CD8-positive, alpha-beta memory T cell (primary cell): ENCODE measurements around the gene AP4M1. TPM values are rescaled to one million over a fixed set of nuclear protein-coding genes. Genes with fewer than 3 reads are reported as not detected.
A peak's percentile ranks its signal among the peaks of the same experiment; 100 is the strongest.

Experiments
- CTCF ChIA-PET: fragments of 350-600 bp; sonication (Branson Sonifier 250); formaldehyde crosslinking; loops from one replicate; lab custom pipeline; 2021; ENCODE audit warnings: antibody characterized with exemption; lab: Charles Lee
- POLR2A ChIA-PET: fragments of 350-600 bp; sonication (Branson Sonifier 250); formaldehyde crosslinking; loops from one replicate; lab custom pipeline; 2021; ENCODE audit warnings: antibody characterized with exemption; lab: Charles Lee
- DNase-seq, 5 donors: peaks; one replicate each; pipeline versions ENCODE4 v3.0.0 to v3.0.0-alpha.2; 2020 to 2022; ENCODE audit warnings: mixed read lengths in 1 of 5
- H3K27ac ChIP-seq: one replicate; pipeline ENCODE4 v1.7.0; 2013; ENCODE audit warnings: low read depth, mild to moderate bottlenecking, low read length, moderate library complexity
- H3K27me3 ChIP-seq: 2 replicates; pipeline ENCODE4 v1.7.0; 2013; ENCODE audit warnings: low read length, mild to moderate bottlenecking; ENCODE audit not compliant: insufficient read depth, poor library complexity, severe bottlenecking
- H3K36me3 ChIP-seq: 2 replicates; pipeline ENCODE4 v1.7.0; 2013; ENCODE audit warnings: mild to moderate bottlenecking, low read length, moderate library complexity; ENCODE audit not compliant: insufficient read depth
- H3K4me1 ChIP-seq: 2 replicates; pipeline ENCODE4 v1.7.0; 2013; ENCODE audit warnings: mild to moderate bottlenecking, low read length, moderate library complexity; ENCODE audit not compliant: insufficient read depth
- H3K4me3 ChIP-seq: 2 replicates; pipeline ENCODE4 v1.7.0; 2013; ENCODE audit warnings: mild to moderate bottlenecking, low read length
- H3K9me3 ChIP-seq: 2 replicates; pipeline ENCODE4 v1.7.0; 2013; ENCODE audit warnings: mild to moderate bottlenecking, low read length
- H3K27ac Mint-ChIP-seq, 8 donors: one replicate each; pipeline ENCODE4 v1.8.0; 2020 to 2021; ENCODE audit warnings: mixed read lengths in 8 of 8, mild to moderate bottlenecking in 6 of 8, inconsistent platforms in 3 of 8, moderate library complexity in 3 of 8
- H3K27me3 Mint-ChIP-seq, 2 donors: one replicate each; pipeline ENCODE4 v1.8.0; 2020 to 2021; ENCODE audit warnings: mixed read lengths in 2 of 2, mild to moderate bottlenecking in 1 of 2, moderate library complexity in 1 of 2
- H3K36me3 Mint-ChIP-seq, 3 donors: one replicate each; pipeline ENCODE4 v1.8.0; 2020 to 2021; ENCODE audit warnings: mixed read lengths in 3 of 3, inconsistent platforms in 1 of 3, mild to moderate bottlenecking in 1 of 3
- H3K4me1 Mint-ChIP-seq, 3 donors: one replicate each; pipeline ENCODE4 v1.8.0; 2020 to 2021; ENCODE audit warnings: mixed read lengths in 3 of 3, inconsistent platforms in 1 of 3, mild to moderate bottlenecking in 1 of 3
- H3K4me3 Mint-ChIP-seq, 7 donors: one replicate each; pipeline ENCODE4 v1.8.0; 2020 to 2021; ENCODE audit warnings: mixed read lengths in 7 of 7, mild to moderate bottlenecking in 6 of 7, moderate library complexity in 4 of 7, inconsistent platforms in 2 of 7
- H3K9me3 Mint-ChIP-seq, 5 donors: one replicate each; pipeline ENCODE4 v1.8.0; 2020 to 2022; ENCODE audit warnings: mixed read lengths in 5 of 5, mild to moderate bottlenecking in 3 of 5, moderate library complexity in 2 of 5, inconsistent platforms in 1 of 5
- polyA plus RNA-seq: library from polyadenylated mRNA; unstranded; fragments of 300-500 nt; fragmentation: Illumina TruSeq; gene quantifications from one replicate; pipeline ENCODE4 v1.2.3, GENCODE V29; 2021
- total RNA-seq, 2 experiments: library from RNA; stranded (reverse); gene quantifications; one replicate each; pipeline ENCODE4 v1.2.3, GENCODE V29; 2021

Gene AP4M1
- total and polyA plus RNA-seq, 3 experiments from 2014 or later, result 5.2 to 17.3 (median 13.8) TPM

DNA sequence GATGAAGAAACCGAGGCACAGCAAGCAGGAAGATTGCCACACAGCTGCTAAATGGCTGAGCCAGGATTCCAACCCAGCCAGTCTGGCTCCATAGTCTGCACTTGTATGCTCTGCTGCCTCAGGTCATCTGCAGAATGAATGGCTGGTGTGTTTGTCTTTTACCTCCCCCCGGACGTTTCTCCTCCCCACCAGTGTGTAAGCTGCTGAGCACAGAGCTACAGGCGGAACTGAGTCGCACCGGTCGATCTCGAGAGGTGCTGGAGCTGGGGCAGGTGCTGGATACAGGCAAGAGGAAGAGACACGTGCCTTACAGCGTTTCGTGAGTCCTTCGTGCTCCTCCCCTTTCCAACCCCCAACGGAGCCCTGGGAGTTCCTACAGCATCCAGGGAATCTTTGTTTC is 20.6 kb downstream of the AP4M1 start:
- no peaks in the 10 kb centered on the region for H3K9me3 ChIP-seq
- no peak for DNase-seq
- H3K27ac Mint-ChIP-seq, result peak overlapping the region in 2 of 8 donors; percentile 63 to 72
- POLR2A ChIA-PET, result interaction anchor here (0.6 kb wide), 1 partner anchor 21 kb away, joined by 3 read pairs; no protein-coding TSS in a partner anchor
- H3K4me1 ChIP-seq, result peaks cover 28% of the 10 kb centered on the region
- peaks cover 0 to 48% (median 3%) of the 10 kb centered on the region in 3 donors for H3K36me3 Mint-ChIP-seq
- peak overlapping the region in 1 of 7 donors; percentile 70 for H3K4me3 Mint-ChIP-seq
- H3K9me3 Mint-ChIP-seq, result no peaks in the 10 kb centered on the region
- CTCF ChIA-PET, result interaction anchor here (0.8 to 1.2 kb wide), 2 partner anchors 9 to 19 kb away, joined by 3 read pairs; no protein-coding TSS in a partner anchor
- no peaks in the 10 kb centered on the region for H3K27me3 ChIP-seq
- H3K36me3 ChIP-seq, result no peaks in the 10 kb centered on the region
- no peak overlapping the region for H3K4me3 ChIP-seq
- peaks cover 41 to 60% (median 47%) of the 10 kb centered on the region in 3 donors for H3K4me1 Mint-ChIP-seq
- peaks cover 0 to 2% of the 10 kb centered on the region in 2 donors for H3K27me3 Mint-ChIP-seq
- H3K27ac ChIP-seq, result no peak overlapping the region

GRCh38 chr7:100122568-100122967 is 21.1 kb downstream of the AP4M1 start:
- Mint-ChIP-seq H3K36me3 (peaks cover 0 to 49% (median 3%) of the 10 kb centered on the region in 3 donors), H3K4me1 (peaks cover 42 to 62% (median 47%) of the 10 kb centered on the region in 3 donors), H3K4me3 (peak overlapping the region in 1 of 7 donors; percentile 70), H3K27me3 (peaks cover 0 to 2% of the 10 kb centered on the region in 2 donors), H3K9me3 (no peaks in the 10 kb centered on the region), H3K27ac (peak overlapping the region in 3 of 8 donors; percentile 36 to 93 (median 72))
- Histone ChIP-seq H3K9me3 (no peaks in the 10 kb centered on the region), H3K4me3 (no peak overlapping the region), H3K36me3 (no peaks in the 10 kb centered on the region), H3K27ac (no peak overlapping the region), H3K4me1 (peaks cover 28% of the 10 kb centered on the region), H3K27me3 (no peaks in the 10 kb centered on the region)
- ChIA-PET POLR2A (no interaction called here), CTCF (interaction anchor here (0.8 to 1.3 kb wide), 4 partner anchors 8 to 285 kb away, joined by 3 to 4 read pairs (median 3); no protein-coding TSS in a partner anchor)
- DNase-seq, result no peak

GRCh38 chr7:100124301-100125230 is 23.1 kb downstream of the AP4M1 start:
- H3K9me3 ChIP-seq, result no peaks in the 10 kb centered on the region
- H3K27ac ChIP-seq, result peak overlapping the region; percentile 57
- H3K27me3 ChIP-seq, result no peaks in the 10 kb centered on the region
- no peak overlapping the region for H3K4me3 ChIP-seq
- no peaks in the 10 kb centered on the region for H3K9me3 Mint-ChIP-seq
- H3K27ac Mint-ChIP-seq, result peak overlapping the region in 7 of 8 donors; percentile 29 to 97 (median 69)
- peak overlapping the region; percentile 11 to 99 (median 94) for H3K4me3 Mint-ChIP-seq
- no peak for DNase-seq
- POLR2A ChIA-PET, result interaction anchor here (1.0 to 4.7 kb wide), 4 partner anchors 23 to 47 kb away, joined by 3 to 50 read pairs (median 3); partner anchors contain the start of genes AP4M1 and MCM7
- H3K36me3 Mint-ChIP-seq, result peaks cover 0 to 42% (median 3%) of the 10 kb centered on the region in 3 donors
- H3K4me1 Mint-ChIP-seq, result peaks cover 35 to 58% (median 42%) of the 10 kb centered on the region in 3 donors
- peaks cover 30% of the 10 kb centered on the region for H3K4me1 ChIP-seq
- H3K36me3 ChIP-seq, result no peaks in the 10 kb centered on the region
- peaks cover 0 to 2% of the 10 kb centered on the region in 2 donors for H3K27me3 Mint-ChIP-seq
- CTCF ChIA-PET, result interaction anchor here (0.9 to 2.9 kb wide), 4 partner anchors 8 to 66 kb away, joined by 3 to 17 read pairs (median 4); partner anchors contain the start of genes AP4M1, LAMTOR4 and MCM7

- ChIA-PET POLR2A (interaction anchor here (0.7 to 4.7 kb wide), 6 partner anchors 15 to 302 kb away, joined by 3 to 50 read pairs (median 4); partner anchors contain the start of genes AP4M1, LAMTOR4, MCM7 and ZCWPW1), CTCF (interaction anchor here (1.0 to 2.9 kb wide), 9 partner anchors 9 to 207 kb away, joined by 3 to 17 read pairs (median 4); partner anchors contain the start of genes AP4M1, MCM7, PVRIG and TRIM4)
- H3K27ac ChIP-seq, result peak overlapping the region; percentile 98
- peak overlapping the region; percentile 96 to 100 (median 98) for H3K27ac Mint-ChIP-seq
- no peaks in the 10 kb centered on the region for H3K9me3 ChIP-seq
- H3K4me1 Mint-ChIP-seq, result peaks cover 26 to 57% (median 30%) of the 10 kb centered on the region in 3 donors
- H3K9me3 Mint-ChIP-seq, result no peaks in the 10 kb centered on the region
- H3K27me3 Mint-ChIP-seq, result peaks cover 0 to 2% of the 10 kb centered on the region in 2 donors
- no peaks in the 10 kb centered on the region for H3K36me3 ChIP-seq
- peaks cover 27% of the 10 kb centered on the region for H3K4me1 ChIP-seq
- peak overlapping the region; percentile 94 to 100 (median 99) for H3K4me3 Mint-ChIP-seq
- H3K27me3 ChIP-seq, result no peaks in the 10 kb centered on the region
- H3K36me3 Mint-ChIP-seq, result peaks cover 0 to 36% (median 3%) of the 10 kb centered on the region in 3 donors
- H3K4me3 ChIP-seq, result peak overlapping the region; percentile 90
- no peak for DNase-seq
Observed at GRCh38 chr7:100126239-100126930, 24.9 kb downstream of the AP4M1 start.

GRCh38 chr7:100126931-100127865 is 25.8 kb downstream of the AP4M1 start, which contains the start of gene MBLAC1:
Gene MBLAC1 (plus strand): TSS chr7:100126967. CDS start chr7:100127396, 429 bp downstream.
- peak within 1 kb of the TSS; percentile 90 for H3K4me3 ChIP-seq
- Mint-ChIP-seq H3K4me3 (peak within 1 kb of the TSS; percentile 94 to 100 (median 99)), H3K36me3 (peaks cover 0 to 33% (median 3%) of the 10 kb centered on the region in 3 donors), H3K27me3 (peaks cover 0 to 2% of the 10 kb centered on the region in 2 donors), H3K27ac (peak within 1 kb of the TSS; percentile 96 to 100 (median 98)), H3K9me3 (no peaks in the 10 kb centered on the region), H3K4me1 (peaks cover 27 to 57% (median 34%) of the 10 kb centered on the region in 3 donors)
- ChIA-PET CTCF (interaction anchor here (1.0 to 3.9 kb wide), 11 partner anchors 10 to 214 kb away, joined by 3 to 19 read pairs (median 4); partner anchors contain the start of genes AP4M1, MCM7, PVRIG and TRIM4), POLR2A (interaction anchor here (0.7 to 4.7 kb wide), 6 partner anchors 16 to 302 kb away, joined by 3 to 50 read pairs (median 4); partner anchors contain the start of genes AP4M1, LAMTOR4, MCM7 and ZCWPW1)
- no peaks in the 10 kb centered on the region for H3K36me3 ChIP-seq
- H3K9me3 ChIP-seq, result no peaks in the 10 kb centered on the region
- peaks cover 29% of the 10 kb centered on the region for H3K4me1 ChIP-seq
- peak within 1 kb of the TSS; percentile 98 for H3K27ac ChIP-seq
- DNase-seq, result peak; percentile 88 to 93 (median 90)
- H3K27me3 ChIP-seq, result no peaks in the 10 kb centered on the region

DNA sequence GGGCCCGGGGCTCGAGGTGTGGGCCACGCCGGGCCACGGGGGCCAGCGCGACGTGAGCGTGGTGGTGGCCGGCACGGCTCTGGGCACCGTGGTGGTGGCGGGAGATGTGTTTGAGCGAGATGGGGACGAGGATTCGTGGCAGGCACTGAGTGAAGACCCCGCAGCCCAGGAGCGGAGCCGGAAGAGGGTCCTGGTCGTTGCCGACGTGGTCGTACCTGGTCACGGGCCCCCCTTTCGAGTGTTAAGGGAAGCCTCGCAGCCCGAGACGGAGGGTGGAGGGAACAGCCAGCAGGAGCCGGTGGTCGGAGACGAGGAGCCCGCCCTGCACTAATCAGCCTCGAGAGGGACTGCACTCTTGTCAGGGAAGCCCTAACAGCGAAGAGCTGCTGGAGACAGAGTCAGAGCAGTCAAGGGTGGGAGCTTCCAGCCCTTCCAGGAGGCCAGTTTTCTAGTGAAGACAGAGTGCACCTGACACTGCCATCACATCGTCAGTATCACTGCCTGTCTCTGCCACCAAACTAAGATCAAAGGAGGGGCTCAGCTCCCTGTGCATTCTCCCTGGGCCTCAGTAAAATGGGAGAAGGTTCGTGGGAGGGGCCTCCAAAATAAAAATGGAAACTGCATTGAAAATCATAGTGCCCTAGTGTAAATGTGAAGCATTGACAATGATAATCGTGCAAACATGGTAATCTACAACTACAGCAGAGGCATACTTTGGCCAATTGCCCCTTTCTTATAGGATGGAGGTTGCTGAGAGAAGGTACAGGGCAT is 26.6 kb downstream of the AP4M1 start:
- peaks cover 31% of the 10 kb centered on the region for H3K4me1 ChIP-seq
- peak overlapping the region; percentile 90 for H3K4me3 ChIP-seq
- H3K9me3 Mint-ChIP-seq, result no peaks in the 10 kb centered on the region
- H3K4me3 Mint-ChIP-seq, result peak overlapping the region; percentile 73 to 99 (median 84)
- DNase-seq, result peak in 2 of 5 donors; percentile 9 to 19
- H3K27ac ChIP-seq, result peak overlapping the region; percentile 98
- CTCF ChIA-PET, result interaction anchor here (1.3 to 7.9 kb wide), 9 partner anchors 10 to 215 kb away, joined by 3 to 88 read pairs (median 7); partner anchors contain the start of genes AP4M1, MCM7 and PVRIG
- H3K36me3 ChIP-seq, result no peaks in the 10 kb centered on the region
- H3K4me1 Mint-ChIP-seq, result peaks cover 33 to 57% (median 39%) of the 10 kb centered on the region in 3 donors
- POLR2A ChIA-PET, result interaction anchor here (0.5 to 4.7 kb wide), 3 partner anchors 8 to 102 kb away, joined by 3 to 50 read pairs (median 3); partner anchors contain the start of genes AP4M1 and MCM7
- peaks cover 0 to 26% (median 3%) of the 10 kb centered on the region in 3 donors for H3K36me3 Mint-ChIP-seq
- H3K27me3 Mint-ChIP-seq, result peaks cover 0 to 2% of the 10 kb centered on the region in 2 donors
- H3K27ac Mint-ChIP-seq, result peak overlapping the region; percentile 61 to 85 (median 81)
- H3K9me3 ChIP-seq, result no peaks in the 10 kb centered on the region
- no peaks in the 10 kb centered on the region for H3K27me3 ChIP-seq
